T-helper 2 cell (primary cell): Measurements from ENCODE around the gene C10orf62.
A peak's percentile ranks its signal among the peaks of the same experiment; 100 is the strongest.
"Not testable (repeated sequence)": the region's sequence is repeated elsewhere in the genome, so short reads cannot be mapped to it uniquely, and the experiment has no call there.

Source experiments
- DNase-seq, 5 experiments: peaks; one replicate each; pipeline versions ENCODE4 v3.0.0 to v3.0.0-alpha.2; 2012 to 2022
- total RNA-seq, 2 donors: gene quantifications; one replicate each; lab custom pipeline; 2026; lab: John Stamatoyannopoulos, UW

The C10orf62 gene
- total RNA-seq, result 0 reads per million in 2 donors

GRCh38 chr10:97589479-97589878 lies at the start of gene C10orf62:
Gene C10orf62 (plus strand): TSS chr10:97589721. CDS start chr10:97589898, 177 bp downstream.
- no peak for DNase-seq

- no peak for DNase-seq
These were observed 48.6 kb upstream of the C10orf62 start for GRCh38 chr10:97540669-97541500.

- peak in 1 of 5 experiments; percentile 7 for DNase-seq
These were observed 47.1 kb upstream of the C10orf62 start for GRCh38 chr10:97542169-97543024.

- peak in 1 of 5 experiments; percentile 31 for DNase-seq
These were observed 46.4 kb upstream of the C10orf62 start for GRCh38 chr10:97543025-97543546.

- no peak for DNase-seq
These were observed 42.9 kb upstream of the C10orf62 start for GRCh38 chr10:97546456-97547270.

- no peak for DNase-seq
These were observed 42.3 kb upstream of the C10orf62 start for GRCh38 chr10:97547271-97547600.

GRCh38 chr10:97547962-97548361 lies 41.6 kb upstream of the C10orf62 start:
- DNase-seq, result no peak

- DNase-seq, result no peak
These were observed 40.6 kb upstream of the C10orf62 start for GRCh38 chr10:97548828-97549455.

GRCh38 chr10:97549587-97550322 lies 39.8 kb upstream of the C10orf62 start:
- no peak for DNase-seq

GRCh38 chr10:97550336-97551149 lies 39.0 kb upstream of the C10orf62 start:
- DNase-seq, result no peak

- DNase-seq, result no peak
These were observed 38.2 kb upstream of the C10orf62 start for GRCh38 chr10:97551271-97551670.

- DNase-seq, result peak in 4 of 5 experiments; percentile 11 to 49 (median 34)
These were observed 35.9 kb upstream of the C10orf62 start for GRCh38 chr10:97553575-97554031.

GRCh38 chr10:97554336-97554735 lies 35.2 kb upstream of the C10orf62 start:
- not testable (repeated sequence) for DNase-seq

- not testable (repeated sequence) for DNase-seq
These were observed 34.0 kb upstream of the C10orf62 start for GRCh38 chr10:97555541-97555940.

- not testable (repeated sequence) for DNase-seq
These were observed 28.7 kb upstream of the C10orf62 start for GRCh38 chr10:97560731-97561381.

GRCh38 chr10:97561386-97562077 lies 28.0 kb upstream of the C10orf62 start:
- DNase-seq, result not testable (repeated sequence)

GRCh38 chr10:97562329-97562728 lies 27.2 kb upstream of the C10orf62 start:
- not testable (repeated sequence) for DNase-seq

GRCh38 chr10:97563337-97563736 lies 26.2 kb upstream of the C10orf62 start:
- DNase-seq, result no peak

GRCh38 chr10:97564776-97565175 lies 24.7 kb upstream of the C10orf62 start:
- no peak for DNase-seq
